GM21381 (cell line): ENCODE results near the gene OTC.

Experiments used
- ATAC-seq: cut with Tn5 transposase; IDR thresholded peaks from one replicate; pipeline ENCODE4 v1.9.1; 2021; ENCODE audit warnings: mild to moderate bottlenecking, moderate library complexity; ENCODE audit not compliant: unreplicated experiment

The OTC gene

GRCh38 chrX:38357747-38358673 is 5.6 kb downstream of the OTC start:
- no peak for ATAC-seq

DNA sequence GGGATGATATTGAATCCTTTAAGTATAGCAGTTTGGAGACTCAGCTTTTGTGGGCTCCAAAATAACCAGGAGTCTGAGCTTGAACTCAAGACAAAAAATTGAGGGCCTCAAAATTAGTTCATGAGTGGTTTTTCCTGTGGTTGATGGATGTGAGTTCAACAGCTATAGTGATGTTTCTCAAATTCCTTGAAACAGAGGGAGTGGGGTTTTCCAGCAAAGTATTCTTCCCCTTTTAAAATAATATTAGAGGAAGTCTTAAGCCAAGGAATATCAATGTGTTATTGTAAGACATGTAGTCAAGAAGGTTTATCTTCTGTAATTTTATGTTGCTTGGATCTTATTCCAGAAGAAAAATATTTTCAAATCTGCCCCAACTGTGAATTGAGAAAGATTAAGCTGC is 10.6 kb downstream of the OTC start:
- ATAC-seq: no peak

DNA sequence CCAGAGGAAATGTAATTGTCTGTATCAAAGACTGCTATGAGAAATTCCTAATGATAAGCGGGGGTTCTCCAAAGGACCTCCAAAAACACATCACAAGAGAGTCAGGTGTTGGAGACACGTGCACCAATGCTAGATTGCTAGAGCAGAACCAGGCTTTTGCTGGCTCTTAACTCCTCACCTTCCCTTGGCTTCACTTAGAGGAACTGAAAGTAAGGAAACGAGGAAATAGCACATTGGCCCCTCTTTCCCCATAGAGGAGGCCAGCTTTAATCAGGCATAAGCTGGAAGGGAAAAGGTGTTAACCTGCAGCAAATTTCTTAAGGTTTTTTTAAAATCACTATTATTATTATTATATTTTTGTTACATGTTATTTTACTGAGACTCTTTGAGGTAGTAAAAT is 13.6 kb downstream of the OTC start:
- ATAC-seq: no peak

- no peak for ATAC-seq
Observed at GRCh38 chrX:38368774-38369173, 16.4 kb downstream of the OTC start.

- ATAC-seq: no peak
Observed at GRCh38 chrX:38371641-38372040, 19.2 kb downstream of the OTC start.

DNA sequence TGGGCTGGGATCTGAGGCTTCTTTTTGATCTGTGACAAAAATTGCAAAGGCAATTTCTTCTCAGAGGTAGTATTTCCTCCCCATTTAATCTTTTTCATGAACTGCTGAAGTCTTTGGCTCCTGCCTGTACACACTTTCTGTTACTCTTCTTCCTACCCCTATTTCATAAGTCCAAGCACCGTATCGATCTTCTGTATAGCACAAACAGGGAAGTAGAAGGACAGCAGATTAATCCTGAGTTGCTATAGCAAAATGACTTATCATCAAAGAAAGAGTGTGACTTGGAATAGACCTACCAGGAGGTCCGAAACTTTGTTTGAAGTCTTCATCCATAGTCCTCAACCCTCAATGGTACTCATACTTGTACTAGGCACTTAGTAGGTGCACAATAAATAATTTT is 22.0 kb downstream of the OTC start:
- no peak for ATAC-seq

GRCh38 chrX:38375891-38376290 is 23.5 kb downstream of the OTC start:
- ATAC-seq: no peak

DNA sequence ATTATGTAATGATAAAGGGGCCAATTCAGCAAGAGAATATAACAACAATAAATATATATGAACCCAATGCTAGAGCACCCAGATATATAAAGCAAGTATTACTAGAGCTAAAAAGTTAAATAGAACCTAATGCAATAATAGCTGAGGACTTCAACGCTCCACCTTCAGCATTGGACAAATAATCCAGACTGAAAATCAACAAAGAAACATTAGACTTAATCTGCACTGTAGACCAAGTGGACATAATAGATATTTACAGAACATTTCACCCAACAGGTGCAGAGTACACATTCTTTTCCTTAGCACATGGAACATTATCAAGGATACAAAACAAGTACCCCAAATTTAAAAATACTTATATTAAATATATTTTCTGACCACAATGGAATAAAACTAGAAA is 24.3 kb downstream of the OTC start:
- no peak for ATAC-seq

GRCh38 chrX:38379088-38379487 is 26.7 kb downstream of the OTC start:
- ATAC-seq: no peak

- no peak for ATAC-seq
Observed at GRCh38 chrX:38382663-38383062, 30.3 kb downstream of the OTC start.

DNA sequence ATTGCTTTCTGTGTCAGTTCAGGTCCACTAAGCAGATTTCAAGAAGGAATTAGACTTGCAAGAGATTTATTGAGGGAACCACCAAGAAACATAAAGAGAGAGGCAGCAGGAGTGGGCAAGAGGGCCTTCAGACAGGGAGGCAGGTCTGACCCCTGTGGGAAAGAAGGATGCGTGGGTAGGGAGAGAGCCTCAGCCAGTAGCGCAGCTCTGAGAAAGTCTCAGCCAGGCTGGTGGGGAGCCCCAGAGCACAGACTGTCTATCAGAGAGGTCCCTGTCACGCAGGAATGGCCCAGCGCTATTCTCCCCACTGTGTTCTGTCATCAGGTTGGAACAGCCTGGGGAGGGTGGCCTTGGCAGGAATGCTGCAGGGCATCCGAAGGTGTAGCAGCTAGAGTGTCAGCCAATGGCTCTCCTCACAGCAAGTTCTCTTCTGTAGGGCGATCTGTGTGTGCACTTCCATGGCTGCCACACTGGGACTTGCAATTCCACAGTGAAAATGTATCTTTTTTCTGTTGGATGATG is 48.0 kb downstream of the OTC start:
- no peak for ATAC-seq

- no peak for ATAC-seq
Observed at GRCh38 chrX:38402118-38402517, 49.7 kb downstream of the OTC start.

GRCh38 chrX:38403834-38404233 is 51.4 kb downstream of the OTC start:
- ATAC-seq: no peak

- ATAC-seq: no peak
Observed at GRCh38 chrX:38407126-38407525, 54.7 kb downstream of the OTC start.

- no peak for ATAC-seq
Observed at GRCh38 chrX:38409289-38409688, 56.9 kb downstream of the OTC start.

DNA sequence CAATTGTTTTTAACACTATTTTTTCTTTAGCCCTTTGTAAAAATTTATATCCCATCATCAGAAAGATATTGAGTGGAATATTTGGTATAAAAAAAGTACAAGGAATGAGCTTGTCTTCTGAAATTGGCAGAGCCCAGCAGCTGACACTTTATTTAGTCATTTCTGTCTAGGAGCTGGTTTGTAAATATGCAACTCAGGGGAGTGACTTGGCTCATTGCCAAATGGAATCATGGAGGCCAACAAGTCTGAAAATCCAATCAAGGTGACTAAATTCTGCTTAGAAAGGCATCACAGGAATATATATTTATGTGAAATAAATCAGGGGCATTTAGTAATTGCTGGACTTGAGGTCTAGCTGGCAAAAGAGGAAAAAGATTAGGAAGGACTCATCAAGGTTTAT is 74.4 kb downstream of the OTC start:
- ATAC-seq: no peak

- ATAC-seq: no peak
Observed at GRCh38 chrX:38431525-38431924, 79.1 kb downstream of the OTC start.

DNA sequence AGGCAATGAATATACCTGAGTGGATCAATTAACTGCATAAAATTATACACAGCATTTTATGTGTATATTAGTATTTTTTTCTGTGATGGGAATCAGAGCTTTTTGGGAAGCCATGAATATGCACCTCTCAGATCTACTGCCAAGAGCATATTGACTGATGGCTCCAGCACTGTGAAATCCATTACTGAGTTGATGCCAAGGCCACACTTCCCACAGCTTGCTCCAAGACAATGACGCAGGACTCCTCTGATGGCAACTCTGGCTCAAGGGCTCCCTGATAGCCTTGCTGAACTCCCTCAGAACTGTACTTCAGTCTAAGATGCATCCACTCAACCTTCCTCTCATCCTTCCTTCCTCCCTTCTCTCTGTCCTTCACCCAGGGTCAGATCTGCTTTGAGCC is 82.7 kb downstream of the OTC start:
- ATAC-seq: no peak

GRCh38 chrX:38437093-38437492 is 84.7 kb downstream of the OTC start:
- ATAC-seq: no peak

DNA sequence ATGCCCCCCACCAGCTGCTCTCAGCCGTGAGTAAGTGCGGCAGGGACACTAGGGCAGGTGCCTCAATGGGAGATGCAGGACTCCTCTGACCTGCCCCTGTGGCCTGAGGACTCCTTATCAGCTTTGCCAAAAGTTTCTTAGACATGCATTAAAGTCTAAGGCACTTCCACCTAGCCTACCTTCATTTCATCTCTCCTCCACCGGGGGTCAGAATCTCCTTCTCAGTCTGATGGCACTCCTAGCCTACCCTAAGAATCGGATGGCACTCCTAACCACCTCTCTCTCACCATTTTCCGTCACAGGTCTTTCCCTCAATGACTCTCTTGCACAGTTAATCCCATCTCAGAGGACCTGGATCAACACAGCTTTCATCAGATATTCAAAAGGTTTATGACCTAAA is 85.9 kb downstream of the OTC start:
- ATAC-seq: no peak

- no peak for ATAC-seq
Observed at GRCh38 chrX:38452603-38453002, 100.2 kb downstream of the OTC start.

DNA sequence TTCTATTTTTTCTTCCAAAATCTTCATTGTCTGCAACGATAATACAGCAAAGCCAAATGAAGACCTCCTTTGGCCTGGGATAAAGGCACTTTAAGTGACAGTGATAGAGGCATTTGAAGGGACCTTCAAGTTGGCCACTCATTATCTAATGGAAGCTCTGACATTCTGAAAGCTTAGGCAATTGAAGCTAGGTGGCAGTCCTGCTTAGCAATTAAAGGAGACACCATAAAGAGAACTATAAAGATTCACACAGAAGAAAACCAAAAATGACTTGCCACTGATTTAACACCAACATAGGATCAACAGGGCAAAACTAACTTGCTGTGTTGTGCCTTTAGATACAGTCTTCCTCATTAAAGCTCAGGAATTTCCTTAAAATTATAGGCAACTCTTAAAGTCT is 105.7 kb downstream of the OTC start:
- no peak for ATAC-seq

DNA sequence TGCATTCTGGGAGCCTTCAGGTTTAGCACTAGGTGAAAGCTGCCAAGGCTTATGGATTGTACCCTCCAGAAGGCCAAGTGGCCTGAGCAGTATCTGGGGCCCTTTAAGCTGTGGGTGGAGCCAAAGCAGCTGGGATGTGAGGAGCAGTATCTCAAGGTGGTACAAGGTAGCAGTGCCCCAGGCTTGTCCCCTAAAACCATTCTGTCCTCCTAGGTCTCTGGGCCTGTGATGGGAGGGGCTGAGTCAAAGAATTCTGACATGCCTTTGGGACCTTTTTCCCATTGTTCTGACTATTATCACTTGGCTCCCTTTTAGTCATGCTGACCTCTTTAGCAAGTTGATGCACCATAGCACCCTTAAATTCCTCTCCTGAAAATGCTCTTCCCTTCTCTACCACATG is 109.9 kb downstream of the OTC start:
- ATAC-seq: no peak
